Measurements from ENCODE around the gene VAMP2. TPM values are rescaled to one million over a fixed set of nuclear protein-coding genes. Genes with fewer than 3 reads are reported as not detected.
A peak's percentile ranks its signal among the peaks of the same experiment; 100 is the strongest.

Gene VAMP2
- total and polyA plus RNA-seq, 9 of the 15 experiments (the other 6 are each of a cell fraction or from before 2014, with no cell fraction given), result 2.3 to 31.8 (median 6.0) TPM

GRCh38 chr17:8192070-8192815 is 29.5 kb upstream of the VAMP2 start (continued):
- TF ChIP-seq HNRNPH1 (optimal IDR thresholded peaks at IDR 0.05; ENCODE audit: low read depth, low read length), result no peak
- 0 out of 2 replicates have a peak, but pooled peaks have one; percentile 39 for TF ChIP-seq TCF3 (CRISPR knock-in tag; IDR thresholded peaks at IDR 0.05)
- no peak for TF ChIP-seq ZNF79 (CRISPR knock-in tag; IDR thresholded peaks at IDR 0.05; ENCODE audit: low read depth)
- peak; percentile 59 for TF ChIP-seq ATF3 (IDR thresholded peaks at IDR 0.05)
- no peak for TF ChIP-seq ATF3 (CRISPR knock-in tag; conservative IDR thresholded peaks at IDR 0.05)
- TF ChIP-seq KLF10 (CRISPR knock-in tag; IDR thresholded peaks at IDR 0.05), result no peak
- TF ChIP-seq ZNF655 (CRISPR knock-in tag; IDR thresholded peaks at IDR 0.05), result no peak
- no peak for TF ChIP-seq TCFL5 (CRISPR knock-in tag; conservative IDR thresholded peaks at IDR 0.05)
- no peak for TF ChIP-seq CREM (IDR thresholded peaks at IDR 0.05; ENCODE audit: low read depth)
- no peak for TF ChIP-seq RBM17 (IDR thresholded peaks at IDR 0.05; ENCODE audit: borderline replicate concordance, low read depth, low read length)
- no peak for TF ChIP-seq UBTF (IDR thresholded peaks at IDR 0.05; ENCODE audit: borderline replicate concordance in 1 of 2, low read depth in 2 of 2, low read length in 2 of 2)
- no peak for TF ChIP-seq FOXK1 (CRISPR knock-in tag; IDR thresholded peaks at IDR 0.05; ENCODE audit: borderline replicate concordance)
- TF ChIP-seq GATAD2B (IDR thresholded peaks at IDR 0.05; ENCODE audit: borderline replicate concordance), result no peak
- no peak for TF ChIP-seq ZNF316 (IDR thresholded peaks at IDR 0.05)
- no peak for TF ChIP-seq CREB1 (IDR thresholded peaks at IDR 0.05)
- TF ChIP-seq CREB1 (CRISPR knock-in tag; IDR thresholded peaks at IDR 0.05), result no peak
- no peak for TF ChIP-seq ZNF449 (CRISPR knock-in tag; IDR thresholded peaks at IDR 0.05)
- peak; percentile 99 for TF ChIP-seq TFE3 (CRISPR knock-in tag; IDR thresholded peaks at IDR 0.05)
